Activated naive CD8-positive, alpha-beta T cell treated with anti-CD3 and anti-CD28 coated beads, Interleukin-2, amount 50 U/mL, for 16 hours (primary cell): Measurements from ENCODE around the gene CFAP221.

Experiments used
- DNase-seq: peaks from one replicate; pipeline ENCODE4 v3.0.0-alpha.2; 2020; ENCODE audit warnings: low read depth, low spot score

Gene CFAP221

DNA sequence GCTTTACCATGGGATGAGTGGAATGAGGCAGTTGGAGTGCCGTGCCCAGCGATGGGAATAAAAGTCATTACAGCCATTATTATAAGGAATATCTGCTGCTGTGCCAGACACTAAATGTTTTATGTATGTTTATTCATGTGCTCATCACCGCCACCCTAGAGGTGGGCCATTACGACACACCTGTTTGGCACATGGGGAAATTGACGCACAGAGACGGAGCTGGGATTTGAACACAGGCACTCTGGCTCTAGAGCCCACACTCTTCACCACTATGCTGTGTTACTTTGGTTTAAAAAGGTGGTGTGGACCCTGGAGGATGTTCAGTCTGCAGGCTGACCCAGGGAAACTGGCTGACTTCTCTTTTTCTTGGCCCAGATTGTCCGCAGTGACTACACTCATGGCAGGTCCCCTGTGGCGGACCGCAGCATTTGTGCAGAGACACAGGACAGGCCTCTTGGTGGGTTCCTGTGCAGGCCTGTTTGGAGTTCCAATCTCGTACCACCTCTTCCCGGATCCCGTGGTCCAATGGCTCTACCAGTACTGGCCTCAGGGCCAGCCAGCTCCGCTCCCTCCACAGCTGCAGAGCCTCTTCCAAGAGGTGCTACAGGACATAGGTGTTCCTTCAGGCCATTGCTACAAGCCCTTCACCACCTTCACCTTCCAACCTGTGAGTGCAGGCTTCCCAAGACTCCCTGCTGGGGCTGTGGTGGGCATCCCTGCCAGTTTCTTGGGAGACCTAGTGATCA lies 136.4 kb downstream of the CFAP221 start:
- DNase-seq: no peak

DNA sequence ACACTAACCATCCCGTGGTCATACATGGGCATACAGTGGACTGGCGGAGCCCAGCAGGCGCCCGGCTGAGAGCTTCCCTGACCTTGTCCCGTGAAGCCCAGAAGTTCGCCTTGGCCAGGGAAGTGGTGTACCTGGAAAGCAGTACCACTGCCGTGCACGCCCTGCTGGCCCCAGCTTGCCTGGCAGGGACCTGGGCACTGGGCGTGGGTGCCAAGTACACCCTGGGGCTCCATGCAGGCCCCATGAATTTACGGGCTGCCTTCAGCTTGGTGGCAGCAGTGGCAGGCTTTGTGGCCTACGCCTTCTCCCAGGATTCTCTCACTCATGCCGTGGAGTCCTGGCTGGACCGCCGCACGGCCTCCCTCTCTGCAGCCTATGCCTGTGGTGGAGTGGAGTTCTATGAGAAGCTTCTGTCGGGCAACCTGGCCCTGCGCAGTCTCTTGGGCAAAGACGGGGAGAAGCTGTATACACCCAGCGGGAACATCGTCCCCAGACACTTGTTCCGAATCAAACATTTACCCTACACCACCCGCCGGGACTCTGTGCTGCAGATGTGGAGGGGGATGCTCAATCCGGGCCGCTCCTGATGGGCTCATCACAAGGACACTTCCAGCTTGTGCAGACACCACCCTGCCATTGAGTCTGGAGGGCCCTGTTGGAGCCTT lies 137.1 kb downstream of the CFAP221 start:
- DNase-seq: no peak

DNA sequence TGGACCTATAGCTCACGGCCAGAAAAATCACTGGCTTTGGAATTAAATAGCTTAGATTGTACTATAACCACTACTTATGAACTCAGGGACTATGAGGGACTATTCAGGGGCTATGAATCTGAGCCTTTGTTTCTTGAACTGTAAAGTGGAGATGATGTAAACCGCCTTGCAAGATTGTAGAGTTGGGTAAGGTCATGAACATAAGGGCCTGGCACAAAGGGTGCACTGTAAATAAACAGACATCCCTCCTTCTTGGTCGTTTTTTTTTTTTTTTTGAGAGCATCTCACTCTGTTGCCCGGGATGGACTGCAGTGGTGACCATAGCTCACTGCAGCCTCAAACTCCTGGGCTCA lies 137.6 kb downstream of the CFAP221 start:
- no peak for DNase-seq

DNA sequence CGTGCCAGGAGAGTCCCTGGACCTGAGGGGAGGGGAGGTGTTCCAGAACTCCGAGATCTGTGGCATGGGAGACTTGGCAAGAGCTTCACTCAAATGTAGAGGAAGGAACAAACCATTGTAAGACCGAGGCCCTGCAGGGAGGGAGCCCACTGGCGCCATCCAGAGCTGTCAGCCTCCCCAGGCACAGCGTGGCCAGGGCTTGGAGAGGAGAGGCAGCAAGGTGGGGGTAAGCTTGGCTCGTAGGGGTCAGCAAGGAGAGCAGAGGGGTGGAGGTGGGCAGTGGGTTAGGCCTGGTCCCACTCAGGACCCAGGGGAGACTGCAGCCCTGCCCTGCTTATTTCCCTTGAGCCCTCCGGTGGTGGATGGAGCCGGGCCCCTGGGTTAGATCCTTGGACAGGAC lies 138.3 kb downstream of the CFAP221 start:
- no peak for DNase-seq

DNA sequence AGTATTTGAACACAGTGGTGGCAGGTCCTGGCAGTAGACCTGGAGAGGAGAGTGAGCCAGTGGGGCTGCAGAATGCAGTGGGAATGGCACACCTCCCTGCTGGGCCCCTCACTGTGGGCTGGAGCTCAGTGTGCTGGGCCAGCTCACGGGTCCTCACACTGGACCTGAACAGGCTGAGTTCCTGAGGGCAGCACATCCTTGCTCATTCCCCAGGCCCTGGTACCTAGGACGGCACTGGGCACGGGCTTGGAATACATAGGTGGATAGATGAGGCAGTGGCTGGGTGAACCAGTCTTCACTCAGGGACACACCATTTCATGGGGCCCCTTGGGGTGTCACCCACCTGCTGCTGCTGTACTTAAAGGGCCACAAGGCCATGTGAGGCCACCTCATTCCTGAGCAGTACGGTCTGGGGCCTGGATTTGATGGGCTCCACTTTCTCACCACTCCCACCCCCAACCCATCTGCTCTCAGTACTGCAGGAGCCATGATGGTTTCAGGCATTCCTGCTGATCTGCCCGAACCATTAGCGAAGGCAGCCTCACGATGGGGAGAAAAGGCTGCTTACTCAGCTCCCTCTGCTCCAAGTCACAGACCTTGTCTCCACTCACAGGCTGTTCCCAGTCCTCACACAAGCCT lies 138.9 kb downstream of the CFAP221 start:
- DNase-seq: no peak

DNA sequence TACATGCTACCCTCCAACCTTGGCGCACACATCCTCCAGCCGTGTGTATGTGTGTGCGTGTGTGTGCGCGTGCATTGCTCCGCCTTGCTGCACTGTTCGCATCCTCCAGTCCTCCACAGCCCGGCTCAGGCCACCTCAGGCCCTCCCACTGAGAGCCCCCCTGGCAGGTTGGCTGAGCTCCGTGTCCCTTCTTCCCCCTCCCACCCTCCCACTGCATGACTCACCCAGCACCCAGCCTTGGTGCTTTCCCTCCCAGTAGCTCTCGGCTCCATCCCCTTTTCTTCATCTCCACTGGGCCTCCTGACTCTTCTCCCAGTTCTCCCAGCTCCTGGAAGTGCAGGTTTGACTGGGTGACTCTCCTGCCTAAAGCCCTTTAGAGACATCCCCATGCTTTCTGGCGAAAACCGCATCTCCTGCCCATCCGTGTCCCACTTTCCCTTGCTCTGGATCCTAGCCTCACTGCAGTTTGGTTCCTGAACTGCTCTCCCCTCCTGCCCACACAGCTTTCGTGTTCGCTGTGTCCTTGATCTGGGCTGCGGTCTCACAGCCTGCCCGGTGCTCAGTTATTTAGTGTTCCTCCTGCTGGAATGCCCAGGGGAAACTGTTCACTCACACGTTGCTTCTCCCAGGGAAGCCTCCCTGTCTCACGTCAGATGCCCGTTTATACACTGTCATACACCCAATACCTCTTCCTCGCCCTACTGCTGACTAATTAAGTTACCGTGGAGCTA lies 139.6 kb downstream of the CFAP221 start:
- DNase-seq: no peak

DNA sequence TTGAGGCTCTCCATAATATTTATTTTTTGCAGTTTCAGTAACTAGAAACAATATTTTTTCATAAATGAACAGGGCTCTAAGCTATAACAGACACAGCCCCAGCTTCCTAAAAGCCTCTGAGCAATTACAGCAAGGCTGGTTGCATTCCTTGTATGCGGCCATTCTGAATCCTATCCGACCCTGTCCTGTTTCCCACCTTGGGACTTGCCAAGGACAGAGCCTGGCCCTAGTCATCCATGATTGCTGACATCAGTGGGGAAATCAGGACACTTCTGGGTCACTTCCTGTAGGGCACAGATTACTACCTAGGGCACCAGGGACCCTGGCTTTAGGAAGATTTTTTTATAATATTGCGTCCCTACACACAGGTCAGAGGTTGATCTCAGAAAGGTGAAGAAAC lies 140.3 kb downstream of the CFAP221 start:
- DNase-seq: no peak

DNA sequence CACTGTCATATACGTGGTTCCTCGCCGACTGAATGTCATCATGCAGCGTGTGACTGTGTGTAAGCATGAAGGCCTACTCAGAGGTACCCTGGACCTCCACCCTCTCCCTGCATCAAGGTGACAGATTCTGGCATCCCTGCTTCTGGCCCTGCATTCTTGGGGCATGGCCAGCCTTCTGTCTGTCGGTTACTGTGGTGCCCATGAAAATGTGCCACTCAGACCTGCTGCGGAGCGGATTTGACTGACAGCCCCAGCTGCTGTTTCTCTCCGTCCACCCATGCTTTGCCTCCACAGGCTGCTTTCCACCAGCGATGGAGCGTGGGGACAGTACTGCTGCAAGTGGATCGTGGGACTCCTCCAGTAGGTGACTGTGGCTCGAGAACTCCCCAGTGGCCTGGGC lies 144.4 kb downstream of the CFAP221 start:
- no peak for DNase-seq

DNA sequence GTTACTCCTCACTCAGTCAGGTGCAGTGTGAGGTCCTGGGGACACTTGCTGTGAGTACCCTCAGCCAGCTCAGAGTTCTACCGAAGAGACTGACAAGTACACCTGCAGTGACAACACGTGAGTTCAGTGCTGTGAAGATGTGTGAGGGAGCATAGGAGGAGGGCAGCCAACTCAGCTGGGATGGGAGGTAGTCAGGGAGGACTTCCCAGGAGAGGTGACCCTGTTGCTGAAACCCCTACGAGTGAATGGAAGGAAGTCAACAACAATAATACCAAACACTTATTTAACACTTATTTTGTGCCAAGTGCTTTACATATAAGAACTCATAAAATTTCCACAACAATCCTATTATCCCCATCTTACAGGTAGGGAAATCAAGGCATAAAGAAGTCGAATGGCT lies 145.0 kb downstream of the CFAP221 start:
- DNase-seq: no peak

DNA sequence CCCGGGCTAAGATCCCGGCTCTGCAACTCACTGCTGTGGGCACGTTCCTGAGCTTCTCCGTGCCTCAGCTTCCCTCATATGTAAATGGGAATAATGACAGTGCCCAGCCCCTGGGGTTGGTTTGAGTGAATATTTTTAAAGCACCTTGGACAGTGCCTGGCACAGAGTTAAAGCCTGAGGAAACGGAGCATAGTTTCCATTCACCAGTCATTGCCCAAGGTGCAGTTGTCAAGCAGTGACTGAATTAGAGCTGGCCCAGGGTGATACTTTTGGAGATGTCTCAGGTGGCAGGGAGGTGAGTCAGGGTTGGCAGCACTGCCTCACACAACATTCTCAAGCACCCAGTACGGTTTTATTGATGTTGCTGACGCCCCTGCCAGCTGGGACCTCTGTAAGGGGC lies 146.9 kb downstream of the CFAP221 start:
- no peak for DNase-seq

DNA sequence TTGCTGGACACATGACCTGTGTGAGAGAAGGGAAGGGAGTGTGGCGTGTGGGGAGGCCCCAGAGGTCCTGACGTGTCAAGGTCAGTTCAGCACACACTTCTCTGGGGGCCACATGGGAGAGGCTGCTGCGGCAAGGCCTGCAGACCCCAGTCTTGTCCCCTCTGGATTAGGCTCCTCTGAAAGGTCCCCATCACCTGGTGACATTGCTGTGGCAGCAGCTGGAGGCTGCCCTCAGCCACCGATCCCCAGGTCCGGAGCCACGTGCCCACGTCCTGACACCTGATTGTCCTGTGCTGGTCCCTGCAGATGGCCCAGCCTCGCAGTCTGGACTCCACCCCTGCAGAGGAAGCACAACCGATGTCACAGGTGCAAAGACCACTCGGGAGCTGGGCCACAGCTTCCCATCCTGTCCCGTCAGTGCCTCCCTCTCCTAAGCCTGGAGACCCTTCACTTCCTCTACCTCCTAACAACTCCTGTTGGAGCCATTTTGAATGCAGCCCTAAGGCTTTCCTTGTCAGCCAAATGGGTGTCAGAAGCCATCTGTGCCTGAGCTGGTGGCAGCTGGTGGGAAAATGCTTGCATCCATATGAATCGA lies 147.5 kb downstream of the CFAP221 start:
- DNase-seq: no peak

DNA sequence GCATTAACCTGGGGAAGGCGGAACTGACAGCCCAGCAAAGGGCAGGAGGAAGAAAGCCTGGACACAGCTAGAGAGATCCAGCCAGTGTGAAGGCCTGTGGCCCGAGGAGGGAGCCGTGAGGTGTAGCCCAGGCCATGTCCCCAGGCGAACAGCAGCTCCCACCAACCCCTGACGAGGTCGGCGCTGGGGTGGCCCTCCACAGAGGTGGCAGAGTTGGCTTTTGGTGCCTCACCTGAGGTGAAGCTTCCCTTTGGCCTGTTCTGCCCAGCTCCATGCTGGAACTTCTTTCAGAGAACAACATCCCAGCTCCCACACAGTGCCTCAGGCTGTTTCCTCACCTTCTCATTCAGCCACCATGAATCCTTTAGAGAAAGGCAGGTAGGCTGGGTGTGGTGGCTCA lies 148.1 kb downstream of the CFAP221 start:
- DNase-seq: no peak

DNA sequence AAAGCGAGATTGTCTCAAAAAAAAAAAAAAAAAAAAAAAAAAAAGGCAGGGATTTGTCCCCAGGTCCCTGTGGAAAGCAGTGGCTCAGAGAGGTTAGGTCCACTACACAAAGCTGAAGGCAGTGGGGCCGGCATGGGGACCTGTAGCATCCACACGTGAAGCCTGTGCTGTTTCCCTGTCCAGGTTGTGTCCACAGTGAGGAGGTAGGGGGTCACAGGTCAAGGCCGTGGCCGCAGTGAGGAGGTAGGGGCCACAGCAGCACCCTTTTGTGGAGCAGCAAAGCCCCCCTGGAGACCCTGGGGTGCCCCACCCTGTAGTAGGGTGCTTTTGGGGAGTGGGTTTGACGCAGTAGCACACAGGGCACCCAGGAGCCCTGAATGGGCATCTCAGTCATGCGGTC lies 148.7 kb downstream of the CFAP221 start:
- DNase-seq: no peak

DNA sequence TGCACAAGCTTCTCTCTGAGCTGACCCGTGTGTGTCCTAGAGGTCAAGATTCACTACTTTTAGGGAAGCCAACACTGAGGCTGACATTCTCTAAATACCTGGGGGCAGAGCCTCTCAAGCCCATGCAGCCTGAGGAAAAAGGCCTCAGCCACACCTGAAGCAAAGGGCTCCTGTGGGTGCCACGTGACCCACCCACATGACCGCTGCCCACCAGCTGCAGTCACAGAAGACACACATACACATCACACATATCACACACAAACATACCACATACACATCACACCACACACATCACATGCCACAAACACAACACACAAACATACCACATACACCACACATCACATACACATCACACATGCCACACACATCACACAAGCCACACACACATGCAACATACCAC lies 149.3 kb downstream of the CFAP221 start:
- no peak for DNase-seq

DNA sequence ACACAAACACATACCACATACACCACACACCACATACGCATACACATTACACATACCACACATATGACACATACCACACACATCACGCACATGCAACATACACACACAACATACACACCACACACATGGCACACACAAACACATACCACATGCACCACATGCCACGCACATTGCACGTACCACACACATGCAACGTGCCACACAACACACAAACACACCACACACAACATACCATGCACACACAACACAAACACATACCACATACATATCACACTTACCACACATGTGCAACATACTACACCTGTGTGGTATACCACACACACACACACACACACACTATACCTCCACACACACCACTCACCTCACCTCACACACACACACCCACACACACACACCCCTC lies 149.7 kb downstream of the CFAP221 start:
- no peak for DNase-seq

DNA sequence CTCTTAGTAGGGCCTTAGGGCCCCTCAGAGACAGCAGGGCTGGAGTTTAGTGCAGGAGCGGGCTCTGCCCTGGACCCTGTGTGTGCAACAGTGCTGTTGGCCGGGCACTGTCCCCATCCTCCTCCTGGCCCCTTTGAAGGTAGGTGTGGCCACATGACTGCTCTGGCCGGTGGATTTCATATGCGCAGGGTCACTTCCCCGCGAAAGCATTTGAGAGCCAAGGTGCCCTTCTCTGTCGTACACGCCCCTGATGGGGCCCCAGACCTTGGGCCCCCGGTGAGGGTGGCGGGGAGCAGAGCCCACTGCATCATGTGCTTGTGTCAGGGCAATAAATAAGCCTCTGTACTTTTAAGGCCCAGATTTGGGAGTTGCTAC lies 150.2 kb downstream of the CFAP221 start:
- no peak for DNase-seq

DNA sequence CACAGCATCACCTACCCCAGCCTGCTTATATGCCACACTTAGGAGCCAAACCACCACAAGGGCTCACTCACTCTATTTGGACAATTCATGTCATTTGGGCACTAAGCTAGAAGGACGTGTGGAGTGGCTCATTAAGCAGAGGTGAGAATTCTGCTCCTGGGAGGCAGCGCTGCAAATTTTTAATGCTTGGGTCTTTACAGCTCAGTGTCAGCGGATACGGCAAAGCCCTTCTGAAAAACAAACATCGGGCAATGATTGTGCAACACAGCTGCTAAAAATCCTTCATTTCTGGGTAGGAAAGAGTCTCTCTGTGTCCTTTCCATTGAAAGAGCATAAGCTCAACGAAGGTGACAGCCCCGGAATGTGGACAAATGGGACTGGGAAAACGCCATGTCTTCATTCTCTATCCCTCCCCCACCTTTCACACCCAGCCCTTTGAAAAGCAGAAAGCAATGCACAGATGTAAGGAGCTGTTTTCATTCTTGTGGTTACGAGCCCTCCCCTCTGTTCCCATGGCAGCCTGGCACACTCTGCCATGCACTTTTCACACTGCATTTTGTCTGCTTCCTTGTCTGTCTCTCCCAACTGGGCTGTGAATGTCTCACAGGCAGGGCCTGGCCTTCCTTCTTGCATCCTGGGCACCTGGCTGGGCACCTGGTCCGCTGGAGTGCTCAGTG lies 150.7 kb downstream of the CFAP221 start:
- DNase-seq: no peak

DNA sequence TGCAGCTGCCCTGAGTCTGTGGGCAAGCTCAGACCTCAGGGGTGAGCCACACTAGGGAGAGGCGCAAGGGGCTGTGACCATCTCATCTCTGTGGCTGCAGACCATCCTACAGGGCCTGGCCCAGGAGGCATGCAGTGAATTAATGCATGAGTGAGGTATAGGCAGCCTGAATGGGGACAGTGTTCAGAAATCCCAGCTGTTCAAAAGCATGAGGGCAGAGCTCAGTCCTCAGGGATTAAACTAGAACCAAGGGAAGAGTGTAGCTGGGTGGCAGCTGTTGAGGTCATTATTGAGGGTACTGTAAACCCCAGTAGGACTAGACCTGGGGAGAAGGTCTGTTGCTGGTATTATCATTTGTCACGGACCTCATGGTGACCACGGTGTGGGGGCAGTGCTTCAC lies 151.8 kb downstream of the CFAP221 start:
- no peak for DNase-seq

DNA sequence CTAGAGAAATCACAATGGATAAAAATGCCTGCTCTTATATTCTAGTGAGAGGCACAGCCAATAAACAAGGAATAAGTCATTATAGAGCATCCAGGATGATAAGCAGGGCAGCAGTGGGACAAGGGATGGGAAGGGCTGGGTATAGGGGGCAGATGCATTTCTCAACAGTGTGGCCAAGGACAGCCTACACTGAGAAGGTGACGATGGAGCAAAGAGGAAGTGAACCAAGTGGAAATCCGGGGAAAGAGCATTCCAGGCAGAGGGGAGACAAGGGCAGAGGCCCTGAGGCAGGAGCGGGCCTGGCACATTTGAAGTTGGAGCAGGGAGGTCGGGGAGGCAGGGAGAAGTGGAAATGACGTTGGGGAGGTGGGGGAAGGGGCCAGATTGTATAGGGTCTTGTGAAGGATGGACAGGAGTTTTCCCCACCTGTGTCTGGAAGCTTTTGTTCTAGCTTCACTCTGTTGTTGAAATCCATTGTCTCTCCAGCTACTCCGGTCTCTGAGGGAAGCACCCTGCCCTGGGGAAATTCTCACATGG lies 152.3 kb downstream of the CFAP221 start:
- no peak for DNase-seq

DNA sequence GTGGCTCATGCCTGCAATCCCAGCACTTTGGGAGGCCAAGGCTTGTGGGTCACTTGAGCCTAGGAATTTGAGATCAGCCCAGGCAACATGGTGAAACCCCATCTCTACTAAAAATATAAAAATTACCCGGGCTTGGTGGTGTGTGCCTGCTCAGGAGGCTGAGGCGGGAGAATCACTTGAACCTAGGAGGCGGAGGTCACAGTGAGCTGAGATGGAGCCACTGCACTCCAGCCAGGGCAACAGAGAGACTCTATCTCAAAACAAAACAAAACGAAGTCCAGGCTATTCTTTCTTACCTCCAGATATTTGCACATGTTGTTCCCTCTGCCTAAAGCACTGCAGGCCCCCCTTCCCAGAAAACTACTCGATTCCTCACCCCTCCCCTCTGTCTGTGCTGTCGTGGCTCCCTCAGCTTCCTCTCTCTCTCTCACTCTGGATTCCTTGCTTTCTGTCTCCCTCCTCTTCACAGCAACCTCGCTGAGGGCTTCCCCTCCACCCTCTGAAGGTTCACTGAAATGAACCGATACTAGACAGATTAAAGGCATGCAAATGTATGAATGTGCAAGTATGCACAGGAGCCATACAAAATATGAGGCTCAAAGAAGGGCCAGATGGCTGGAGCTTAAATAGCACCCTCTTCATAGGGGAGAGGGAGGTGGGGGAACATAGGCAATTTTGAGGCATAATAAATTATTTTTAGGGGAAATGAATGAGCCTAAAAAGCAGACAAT lies 153.2 kb downstream of the CFAP221 start:
- no peak for DNase-seq

DNA sequence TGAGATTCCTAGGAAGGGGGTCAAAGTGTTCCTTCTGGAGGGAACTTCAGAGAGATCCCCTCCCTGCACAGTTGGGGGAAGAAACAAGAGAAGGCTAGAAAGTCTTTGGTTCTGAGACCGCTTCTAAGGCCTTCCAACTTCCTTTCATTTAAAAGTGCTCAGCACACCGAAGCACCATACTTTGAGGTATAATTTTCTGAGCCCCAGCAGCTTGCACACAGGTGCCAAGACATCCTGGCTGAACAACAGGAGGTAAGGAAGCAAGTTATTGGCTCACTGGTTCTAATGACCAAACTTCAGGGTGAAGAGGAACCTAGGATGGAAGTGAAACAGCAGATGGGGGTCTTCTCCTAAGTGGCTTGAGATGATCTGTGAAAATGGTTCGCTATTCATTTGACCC lies 154.0 kb downstream of the CFAP221 start:
- DNase-seq: no peak
